Left cardiac atrium (tissue), 4 donors: ENCODE data around the gene NGDN. TPM values are rescaled to one million over a fixed set of nuclear protein-coding genes. Genes with fewer than 3 reads are reported as not detected.

Experiments
- ATAC-seq, 2 donors: fragments of 200-7000 bp; cut with Tn5 transposase; one replicate each; pipeline ENCODE4 v1.9.1; 2020; ENCODE audit warnings: mild to moderate bottlenecking in 2 of 2, moderate library complexity in 2 of 2
- DNase-seq: peaks from one replicate; pipeline ENCODE4 v3.0.0-alpha.2; 2020
- intact Hi-C, 2 donors: fragments of 100-400 bp; cut with DNase I; formaldehyde crosslinking; loops; one replicate each; pipeline versions ENCODE4 v1.14.1 to v1.15.1; 2022 to 2023
- total RNA-seq, 2 donors: library from RNA; stranded (reverse); fragmentation: NEBNext Ultra II Directional; extraction: Animal tissue kit (Norgen Biotek cat#: 25700); gene quantifications; one replicate each; pipeline ENCODE4 v1.2.1, GENCODE V29; 2021
- donor health status: DM: no; HTN: yes; CAD: no.
- donor health status: DM: no; HTN: yes; CAD: no; lungs with severe emphysema.
- donor health status: DM: yes; HTN: yes; CAD: no.
- donor health status: Dilated cardiomyopathy.

The NGDN gene
- total RNA-seq, 2 donors from 2014 or later = 20.1 to 23.6 TPM

DNA sequence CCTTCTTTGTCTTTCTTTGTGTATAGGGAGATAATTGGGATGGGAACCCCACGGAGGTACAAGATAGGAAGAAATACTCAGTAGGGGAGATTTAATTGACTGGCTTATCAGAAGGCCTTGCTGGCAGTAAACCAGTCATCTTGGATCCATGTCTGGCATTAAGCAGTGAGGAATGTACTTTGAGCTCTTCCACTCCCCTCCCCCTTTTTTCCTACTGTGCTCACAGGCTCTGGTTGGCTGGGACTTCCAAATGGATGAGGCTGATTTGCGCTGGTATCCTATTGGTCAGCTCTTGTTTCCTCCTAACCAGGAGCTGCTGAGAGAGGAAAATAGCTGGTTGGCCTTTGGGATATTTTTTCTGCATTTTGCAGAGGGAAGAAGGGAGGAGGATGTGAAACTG, 24.7 kb downstream of the NGDN start:
- intact Hi-C loops = loop anchor here in 1 of 2 donors (5.0 kb wide), 1 partner anchor 33 kb away; no protein-coding TSS in a partner anchor
- DNase-seq (no peak), ATAC-seq (peak in 1 of 2 donors; percentile 70)

DNA sequence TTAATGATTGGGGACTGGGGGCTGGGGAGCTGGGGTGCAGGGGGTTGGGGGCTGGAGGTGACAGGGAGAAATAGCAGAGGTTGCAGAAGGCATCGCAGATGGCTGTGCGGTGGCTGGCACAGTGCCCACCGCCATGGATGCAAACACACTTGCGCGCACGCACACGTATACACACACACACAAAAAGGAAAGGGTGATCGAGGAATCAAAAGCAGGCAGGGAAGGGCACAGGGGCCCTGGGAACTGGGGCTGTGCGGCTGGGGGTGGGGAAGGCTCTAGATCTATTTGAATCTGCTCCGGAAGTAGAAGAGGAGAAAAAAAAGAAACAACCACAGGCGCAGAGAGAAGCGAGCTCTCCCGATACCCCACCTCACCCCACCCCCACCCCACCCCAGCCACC, 42.7 kb downstream of the NGDN start:
- intact Hi-C loops = no loop called here
- DNase-seq (no peak), ATAC-seq (no peak)

DNA sequence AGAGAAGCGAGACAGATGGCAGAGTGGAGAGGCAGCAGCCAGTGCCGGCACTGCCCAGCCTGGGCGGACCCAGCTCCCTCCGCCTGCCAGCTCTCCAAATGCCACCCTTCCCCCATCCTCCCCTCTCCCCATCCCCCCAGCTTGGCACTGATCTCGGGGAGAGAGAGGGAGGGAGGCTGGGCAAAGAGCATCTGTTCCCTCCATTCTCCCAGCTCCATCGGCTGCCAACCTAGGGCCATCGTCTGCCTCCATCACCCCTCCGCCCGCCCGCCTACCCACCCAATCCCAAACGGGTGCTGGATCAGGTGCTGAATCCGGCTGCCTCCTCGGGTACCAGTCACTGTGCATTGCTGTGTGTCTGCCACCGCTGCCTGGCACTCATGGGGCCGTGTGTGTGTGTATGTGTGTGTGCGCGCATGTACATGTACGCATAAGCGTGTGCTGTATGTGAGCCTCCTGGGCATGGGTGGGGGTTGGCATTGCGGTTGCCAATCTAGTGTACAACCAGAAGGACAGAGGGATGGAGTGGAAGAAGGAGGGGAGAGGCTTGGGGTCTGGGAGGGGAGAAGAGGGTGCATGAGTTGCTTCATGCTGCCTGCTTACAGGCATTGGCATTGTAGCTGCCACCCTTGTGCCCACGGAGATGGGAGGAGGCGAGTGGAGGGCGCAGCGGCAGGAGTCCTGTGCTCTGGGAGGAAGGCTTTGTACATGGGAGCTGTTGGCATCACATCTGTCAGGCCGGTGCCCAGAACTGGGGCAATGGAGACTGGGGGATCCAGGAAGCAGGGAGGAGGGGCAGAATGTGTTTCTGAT, 43.7 kb downstream of the NGDN start:
- intact Hi-C loops = no loop called here
- DNase-seq (no peak), ATAC-seq (no peak)

DNA sequence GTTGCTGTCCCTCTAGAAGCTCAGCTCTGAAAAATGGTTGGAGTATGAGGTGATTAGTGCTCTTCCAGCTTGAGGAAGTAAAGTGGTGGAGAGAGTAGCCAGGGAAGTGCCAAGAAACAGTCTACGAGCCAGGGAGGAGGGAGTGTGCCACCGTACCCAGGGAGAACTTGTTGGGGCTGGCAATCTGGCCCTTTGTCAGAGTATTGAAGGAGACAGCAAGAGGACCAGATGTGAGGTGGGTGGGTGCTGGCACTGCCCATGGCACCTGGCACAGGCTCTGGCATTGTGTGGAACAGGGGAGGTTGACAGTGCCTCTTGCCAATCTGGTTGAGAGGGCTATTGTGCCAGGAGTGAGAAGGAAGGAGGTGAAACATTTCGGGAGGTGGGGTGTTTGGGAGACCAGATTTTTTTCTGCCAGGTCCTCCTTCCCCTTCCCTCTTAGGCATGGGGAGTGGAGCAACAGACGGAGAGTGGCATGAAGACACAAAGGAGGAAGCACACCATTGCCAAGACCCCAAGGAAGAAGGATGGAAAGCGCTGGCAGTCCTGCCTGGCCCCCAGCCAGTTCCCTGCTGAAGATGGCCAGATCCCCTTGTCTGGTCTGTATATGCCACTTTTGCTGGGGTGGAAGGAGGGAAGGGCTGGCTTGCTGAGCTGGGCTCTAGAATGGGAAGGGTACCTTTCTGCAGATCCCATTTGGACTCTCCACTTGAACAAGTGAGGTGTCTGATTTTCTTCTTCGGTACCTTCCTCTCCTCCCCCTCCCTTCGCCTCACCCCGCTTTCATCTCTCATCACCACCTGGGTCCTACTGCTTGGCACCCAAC, 44.5 kb downstream of the NGDN start:
- intact Hi-C loops = no loop called here
- no peak for ATAC-seq
- DNase-seq = no peak

DNA sequence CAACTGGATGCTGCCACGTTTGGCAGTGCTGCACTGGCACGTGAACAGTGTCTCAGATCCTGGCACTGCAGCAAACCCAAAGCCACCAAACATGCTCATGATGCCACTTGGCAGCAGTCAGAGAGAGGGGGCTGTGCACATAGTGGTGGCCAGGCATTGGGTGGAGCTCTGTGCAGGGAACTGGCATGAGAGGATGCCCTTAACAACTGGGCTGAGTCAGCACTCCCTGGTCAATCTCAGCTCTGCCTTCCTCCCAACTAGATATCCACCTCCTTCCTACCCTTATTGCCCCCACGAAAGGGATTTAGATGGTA, 45.1 kb downstream of the NGDN start:
- DNase-seq = no peak
- ATAC-seq = peak in 1 of 2 donors; percentile 58

DNA sequence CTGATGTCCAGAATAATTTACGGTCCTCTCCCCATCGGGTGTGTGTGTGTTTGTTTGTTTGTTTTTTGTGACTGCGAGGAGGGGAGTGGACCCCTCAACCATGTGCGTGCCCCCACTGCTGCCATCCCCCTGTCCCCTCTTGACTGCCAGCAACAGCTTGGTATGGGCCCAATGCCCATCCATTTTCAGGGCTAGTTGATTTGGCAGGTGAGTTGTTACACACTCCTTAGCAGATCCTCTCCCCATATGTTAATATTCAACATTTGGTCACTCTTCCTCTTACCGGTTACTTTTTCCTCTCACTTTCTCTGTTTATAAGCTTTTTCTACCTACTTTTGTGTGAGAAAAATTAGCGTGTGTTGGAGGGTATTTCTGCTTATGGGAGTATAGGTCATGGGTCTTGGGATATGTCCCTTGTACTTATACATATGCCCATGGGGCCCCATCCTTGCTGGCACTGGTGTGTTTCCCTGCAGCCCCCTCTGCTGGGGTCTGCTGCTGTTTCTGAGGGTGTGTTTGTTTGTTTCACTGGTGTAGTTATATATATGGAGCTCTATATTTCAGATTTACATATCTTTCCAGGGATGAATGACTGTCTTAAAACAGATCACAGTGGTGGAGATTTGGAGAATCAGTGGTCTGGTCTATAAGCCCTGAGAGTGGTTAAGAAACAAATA, 48.3 kb downstream of the NGDN start:
- DNase-seq = no peak
- ATAC-seq = no peak
- intact Hi-C loops = no loop called here

More for the DNA sequence above, 45.1 kb downstream of the NGDN start:
- intact Hi-C loops = no loop called here

DNA sequence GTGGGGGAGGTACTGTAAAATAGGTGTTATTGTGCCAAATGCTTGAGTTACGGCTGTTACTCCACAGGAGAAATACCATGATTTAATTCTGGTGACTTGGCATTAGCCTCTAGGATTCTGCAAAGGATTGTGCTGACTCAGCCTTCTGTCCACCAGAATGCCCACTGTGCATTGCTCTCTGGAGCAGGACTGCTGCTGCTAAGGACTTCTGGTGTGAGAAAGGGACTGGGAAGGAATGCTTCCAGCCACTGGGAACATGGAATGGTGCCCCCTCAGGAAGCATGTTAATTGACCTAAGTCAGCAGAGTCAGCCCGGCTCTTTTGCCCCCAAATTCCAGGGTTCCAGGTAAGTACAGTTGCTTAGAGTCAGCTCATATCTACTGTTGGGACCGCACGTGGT, 49.2 kb downstream of the NGDN start:
- intact Hi-C loops = no loop called here
- DNase-seq (no peak), ATAC-seq (peak in 1 of 2 donors; percentile 17)

DNA sequence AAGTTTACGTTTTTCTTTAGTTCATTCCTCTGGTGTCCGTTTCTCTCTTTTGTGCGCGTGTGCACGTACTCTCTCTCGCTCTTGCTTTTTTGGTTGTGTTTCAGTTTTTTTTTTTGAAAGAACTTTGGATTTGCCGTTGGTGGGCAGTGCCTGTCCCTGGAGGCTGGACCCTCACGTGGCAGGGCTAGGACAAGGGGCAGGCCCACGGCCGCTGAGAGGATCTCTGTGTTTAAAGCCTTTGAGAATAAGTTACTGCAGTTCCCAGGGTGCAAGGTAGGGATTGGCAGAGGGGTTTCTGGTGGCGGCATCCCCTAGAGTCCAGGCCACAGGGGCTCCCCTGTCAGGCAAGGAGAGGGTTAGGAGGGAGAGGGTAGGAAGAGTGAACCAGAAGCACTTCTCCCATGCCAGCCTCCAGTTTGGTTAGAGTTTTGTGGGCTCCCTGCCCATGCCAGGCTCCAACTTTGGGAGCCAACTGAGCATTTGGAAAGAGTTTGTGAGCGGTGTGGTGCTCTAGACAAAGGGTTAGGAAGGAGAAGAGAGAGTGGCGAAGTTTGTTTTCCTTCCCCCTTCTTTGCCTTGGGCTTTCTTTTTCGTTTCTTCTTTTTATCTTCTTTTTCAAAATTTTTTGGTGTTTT, 51.5 kb downstream of the NGDN start:
- intact Hi-C loops = no loop called here
- DNase-seq (no peak), ATAC-seq (no peak)

DNA sequence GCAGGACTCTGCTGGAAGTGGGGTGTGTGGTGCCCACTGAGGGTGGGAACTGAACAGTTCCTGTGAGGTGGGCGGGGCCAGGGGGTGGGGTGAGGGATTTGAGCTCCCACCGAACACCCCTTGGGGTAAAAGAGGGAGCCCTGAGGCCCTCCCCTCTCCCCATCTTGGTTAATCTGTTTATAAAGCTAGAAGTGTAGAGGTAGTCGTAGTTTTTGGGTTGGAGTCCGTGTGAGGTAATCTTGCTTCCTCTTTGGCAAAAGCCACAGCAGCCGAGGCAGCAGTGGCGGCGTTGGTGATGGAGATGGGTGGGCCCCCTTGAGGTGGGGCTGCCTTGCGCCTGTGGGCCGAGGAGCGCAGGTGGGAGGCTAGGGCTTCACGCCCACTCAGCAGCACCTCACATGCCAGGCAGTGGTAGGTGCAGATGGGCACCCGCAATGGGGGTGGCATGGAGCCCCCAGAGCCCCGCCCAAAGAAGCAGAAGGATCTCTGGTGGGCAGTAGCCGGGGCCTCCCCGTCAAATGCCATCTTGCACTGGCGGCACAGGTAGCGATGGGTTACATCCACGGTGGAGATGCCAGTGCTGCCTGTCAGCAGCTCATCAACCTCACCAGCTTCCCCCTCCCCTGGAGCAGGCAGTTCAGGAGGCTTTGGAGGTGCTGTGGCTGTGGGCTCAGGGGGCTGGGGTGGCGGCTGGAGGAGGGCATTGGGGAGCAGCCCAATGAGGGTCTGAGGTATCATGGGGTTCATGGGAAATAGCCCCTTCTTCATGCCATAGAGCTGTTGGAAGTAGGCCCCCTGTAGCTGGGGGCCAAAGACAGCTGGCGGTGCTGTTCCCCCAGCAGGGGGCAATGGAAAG, 52.5 kb downstream of the NGDN start:
- DNase-seq (no peak), ATAC-seq (no peak)
- intact Hi-C loops = no loop called here

DNA sequence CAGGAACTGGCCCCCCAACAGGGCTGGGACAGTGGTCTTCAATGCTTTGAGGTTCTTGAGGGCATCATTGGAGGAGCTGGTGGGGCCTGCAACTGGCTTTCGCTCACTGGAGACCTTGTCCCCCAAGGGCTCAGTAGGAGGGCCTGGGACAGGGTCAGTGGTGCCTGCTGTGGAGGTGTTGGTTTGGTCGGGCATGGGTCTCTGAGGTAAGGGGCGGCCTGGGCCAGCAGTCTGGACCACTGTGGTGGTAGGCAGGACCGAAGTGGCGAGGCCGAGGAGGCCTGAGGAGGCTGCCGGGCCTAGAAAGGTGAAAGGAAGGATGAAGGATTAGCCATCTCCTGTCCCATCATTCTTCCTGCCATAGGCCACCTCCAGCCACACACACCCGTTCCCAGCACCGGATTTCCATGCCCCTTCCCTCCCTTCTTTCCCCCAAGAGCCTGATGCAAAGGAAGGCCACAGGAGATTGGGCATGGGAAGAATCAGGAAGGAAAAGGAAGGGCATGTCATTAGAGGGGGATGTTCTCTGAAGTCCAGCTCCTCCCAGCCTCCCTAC, 53.2 kb downstream of the NGDN start:
- intact Hi-C loops = no loop called here
- DNase-seq = no peak
- no peak for ATAC-seq

DNA sequence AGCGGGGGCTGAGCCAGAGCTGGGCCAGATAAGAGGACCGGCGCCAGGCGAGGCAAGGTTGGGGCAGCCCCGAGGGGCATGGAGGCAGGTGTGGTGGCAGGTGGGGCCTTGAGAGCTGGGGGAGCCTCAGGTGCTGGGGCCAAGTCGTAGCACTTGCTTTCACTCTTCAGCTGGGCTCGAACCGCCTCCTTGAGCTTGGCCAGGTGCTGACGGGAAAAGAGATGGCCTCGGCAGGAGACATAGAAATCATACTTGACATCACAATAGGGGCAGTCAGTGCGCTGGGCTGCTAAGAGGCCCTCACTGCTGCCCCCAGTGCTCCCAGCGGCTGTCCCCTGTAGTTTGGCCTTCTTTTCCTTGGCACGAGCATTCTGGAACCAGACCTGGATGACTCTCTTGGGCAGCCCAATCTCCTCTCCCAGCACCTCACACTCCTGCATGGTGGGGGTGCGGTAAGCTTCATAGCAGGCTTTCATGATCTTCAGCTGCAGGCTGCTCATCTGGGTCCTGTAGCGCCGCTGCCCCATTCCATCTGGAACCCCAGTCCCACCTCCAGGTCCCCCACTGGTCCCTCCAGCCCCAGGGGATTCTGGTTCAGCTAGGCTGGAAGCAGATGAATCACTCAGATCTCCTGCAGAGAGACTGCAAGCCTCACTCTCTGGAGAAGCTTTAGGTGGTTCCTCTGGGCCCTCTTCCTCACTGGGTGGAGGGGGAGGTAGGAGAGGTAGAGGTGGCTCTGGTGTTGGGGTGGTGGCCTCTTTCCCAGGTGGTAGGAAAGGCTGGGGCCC, 53.9 kb downstream of the NGDN start:
- DNase-seq (no peak), ATAC-seq (no peak)
- intact Hi-C loops = no loop called here

DNA sequence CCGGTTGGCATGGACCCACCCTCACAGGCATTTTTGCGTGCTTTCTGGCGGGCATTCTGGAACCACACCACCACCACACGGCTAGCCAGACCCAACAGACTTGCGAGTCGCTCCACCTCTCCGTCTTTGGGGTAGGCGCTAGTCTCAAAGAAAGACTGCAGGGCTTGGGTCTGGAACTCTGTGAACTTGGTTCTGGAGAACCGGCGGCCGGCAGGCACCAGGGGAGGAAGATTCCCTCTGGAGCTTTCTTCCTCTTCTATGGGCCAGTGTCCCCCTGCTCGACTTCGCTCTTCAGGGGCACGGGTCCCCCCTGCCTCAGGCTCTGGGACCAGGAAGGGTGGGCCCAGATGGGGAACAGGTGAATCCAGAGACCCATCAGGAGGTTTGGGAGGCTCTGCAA, 55.5 kb downstream of the NGDN start:
- no peak for ATAC-seq
- no peak for DNase-seq
- intact Hi-C loops = loop anchor here in 1 of 2 donors (5.0 kb wide), 1 partner anchor 33 kb away; no protein-coding TSS in a partner anchor

DNA sequence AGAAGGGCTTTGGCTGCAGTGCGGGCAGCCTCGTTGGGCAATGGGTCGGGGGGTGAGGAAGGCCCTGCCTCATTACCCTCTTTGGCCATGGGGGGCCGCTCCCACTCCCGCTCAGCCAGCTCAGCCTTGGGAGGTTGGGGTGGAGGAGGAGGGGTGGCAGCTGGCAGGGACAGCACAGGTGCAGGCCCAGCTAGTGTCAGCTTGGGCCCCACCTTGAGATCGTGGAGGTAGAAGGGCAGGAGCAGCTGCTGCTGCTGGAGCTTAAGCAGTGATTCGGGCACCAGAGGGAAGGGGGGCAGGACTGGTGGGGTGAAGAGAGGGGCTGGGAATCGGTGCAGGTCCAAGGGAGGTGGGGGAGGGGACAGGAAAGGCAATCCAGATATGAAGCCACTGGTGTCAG, 56.1 kb downstream of the NGDN start:
- intact Hi-C loops = loop anchor here in 1 of 2 donors (5.0 kb wide), 1 partner anchor 33 kb away; no protein-coding TSS in a partner anchor
- DNase-seq (no peak), ATAC-seq (no peak)

Other genes with a start within 250 kb of the NGDN start
- not detected for gene RNF212B, start 231.8 kb upstream of the NGDN start, total RNA-seq
- gene HOMEZ, start 183.6 kb upstream of the NGDN start, total RNA-seq = 1 to 10 TPM; 8.3 to 8.5 TPM
- 1 to 10 TPM; 8.0 to 8.3 TPM for gene PPP1R3E, start 166.8 kb upstream of the NGDN start, total RNA-seq
- gene BCL2L2, start 162.9 kb upstream of the NGDN start, total RNA-seq = 10 to 100 TPM; 46.7 to 47.7 TPM
- gene PABPN1, start 148.2 kb upstream of the NGDN start, total RNA-seq = 10 to 100 TPM; 74.4 to 94.1 TPM
- gene SLC22A17, start 116.8 kb upstream of the NGDN start, total RNA-seq = 10 to 100 TPM; 31.4 to 34.6 TPM
- gene EFS, start 104.5 kb upstream of the NGDN start, total RNA-seq = 10 to 100 TPM in 1 of 2 donors, 1 to 10 TPM in 1; 5.8 to 10.3 TPM
- not detected for gene IL25, start 96.9 kb upstream of the NGDN start, total RNA-seq
- 1 to 10 TPM in 1 of 2 donors, under 1 TPM in 1; 0.44 to 1.4 TPM for gene CMTM5, start 92.7 kb upstream of the NGDN start, total RNA-seq
- gene MYH6, start 61.4 kb upstream of the NGDN start, total RNA-seq = over 10,000 TPM; 10,415 to 11,820 TPM
- 100 to 1,000 TPM; 175 to 201 TPM for gene MYH7, start 34.0 kb upstream of the NGDN start, total RNA-seq
- gene ZFHX2, start 82.1 kb downstream of the NGDN start, total RNA-seq = 1 to 10 TPM in 1 of 2 donors, under 1 TPM in 1; 0.89 to 1.3 TPM
- gene THTPA, start 86.6 kb downstream of the NGDN start, total RNA-seq = 10 to 100 TPM; 17.3 to 18.9 TPM
- gene AP1G2, start 98.1 kb downstream of the NGDN start, total RNA-seq = 10 to 100 TPM; 16.5 to 32.3 TPM
- under 1 TPM; 0.24 to 0.68 TPM for gene JPH4, start 109.1 kb downstream of the NGDN start, total RNA-seq
- not detected for gene DHRS2, start 166.7 kb downstream of the NGDN start, total RNA-seq